ENCODE measurements around the gene PPM1M.

Gene PPM1M

DNA sequence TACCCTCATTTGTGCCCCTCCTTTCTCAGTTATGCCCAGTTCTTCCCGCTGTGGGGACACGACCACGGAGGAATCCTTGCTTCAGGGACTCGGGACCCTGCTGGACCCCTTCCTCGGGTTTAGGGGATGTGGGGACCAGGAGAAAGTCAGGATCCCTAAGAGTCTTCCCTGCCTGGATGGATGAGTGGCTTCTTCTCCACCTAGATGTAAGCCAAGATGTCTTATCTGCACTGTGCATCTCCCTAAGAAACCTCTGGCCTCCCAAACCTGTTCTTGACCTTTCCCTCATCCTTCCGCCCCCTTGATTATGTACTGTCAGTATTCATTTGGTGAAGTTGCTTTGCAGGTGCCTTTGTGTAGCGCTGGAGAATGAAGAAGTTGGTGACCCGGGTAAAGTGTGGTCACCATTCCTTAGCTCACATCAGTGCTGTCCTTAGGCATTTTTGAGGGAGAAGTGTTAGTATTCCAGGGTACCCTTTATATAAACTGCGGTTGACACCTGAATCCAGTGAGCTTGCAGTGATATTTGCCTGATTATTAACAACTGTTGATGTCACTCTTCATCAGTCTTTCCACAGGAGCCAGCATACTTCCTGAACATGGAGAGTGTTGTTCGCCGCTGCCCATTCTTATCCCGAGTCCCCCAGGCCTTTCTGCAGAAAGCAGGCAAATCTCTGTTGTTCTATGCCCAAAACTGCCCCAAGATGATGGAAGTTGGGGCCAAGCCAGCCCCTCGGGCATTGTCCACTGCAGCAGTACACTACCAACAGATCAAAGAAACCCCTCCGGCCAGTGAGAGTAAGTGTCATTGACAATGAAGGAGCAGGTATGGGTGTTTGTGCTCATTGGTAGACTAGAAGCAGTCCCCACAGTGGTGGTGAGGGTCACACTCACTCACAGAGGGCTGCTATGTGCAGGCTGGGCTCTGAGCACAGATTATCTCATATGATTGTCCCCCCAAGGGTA, 46.6 kb upstream of the PPM1M start:
- peak overlapping the region; percentile 81 for H3K4me3 ChIP-seq (ENCODE audit: control insufficient read depth, low read depth, low read length)
- TF ChIP-seq, protein P1, sequence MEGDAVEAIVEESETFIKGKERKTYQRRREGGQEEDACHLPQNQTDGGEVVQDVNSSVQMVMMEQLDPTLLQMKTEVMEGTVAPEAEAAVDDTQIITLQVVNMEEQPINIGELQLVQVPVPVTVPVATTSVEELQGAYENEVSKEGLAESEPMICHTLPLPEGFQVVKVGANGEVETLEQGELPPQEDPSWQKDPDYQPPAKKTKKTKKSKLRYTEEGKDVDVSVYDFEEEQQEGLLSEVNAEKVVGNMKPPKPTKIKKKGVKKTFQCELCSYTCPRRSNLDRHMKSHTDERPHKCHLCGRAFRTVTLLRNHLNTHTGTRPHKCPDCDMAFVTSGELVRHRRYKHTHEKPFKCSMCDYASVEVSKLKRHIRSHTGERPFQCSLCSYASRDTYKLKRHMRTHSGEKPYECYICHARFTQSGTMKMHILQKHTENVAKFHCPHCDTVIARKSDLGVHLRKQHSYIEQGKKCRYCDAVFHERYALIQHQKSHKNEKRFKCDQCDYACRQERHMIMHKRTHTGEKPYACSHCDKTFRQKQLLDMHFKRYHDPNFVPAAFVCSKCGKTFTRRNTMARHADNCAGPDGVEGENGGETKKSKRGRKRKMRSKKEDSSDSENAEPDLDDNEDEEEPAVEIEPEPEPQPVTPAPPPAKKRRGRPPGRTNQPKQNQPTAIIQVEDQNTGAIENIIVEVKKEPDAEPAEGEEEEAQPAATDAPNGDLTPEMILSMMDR (IDR thresholded peaks at IDR 0.05; ENCODE audit: control insufficient read depth, insufficient read depth, low read depth, low read length, missing control alignments), result no peak
- DNase-seq (ENCODE audit: low read depth), result no peak

DNA sequence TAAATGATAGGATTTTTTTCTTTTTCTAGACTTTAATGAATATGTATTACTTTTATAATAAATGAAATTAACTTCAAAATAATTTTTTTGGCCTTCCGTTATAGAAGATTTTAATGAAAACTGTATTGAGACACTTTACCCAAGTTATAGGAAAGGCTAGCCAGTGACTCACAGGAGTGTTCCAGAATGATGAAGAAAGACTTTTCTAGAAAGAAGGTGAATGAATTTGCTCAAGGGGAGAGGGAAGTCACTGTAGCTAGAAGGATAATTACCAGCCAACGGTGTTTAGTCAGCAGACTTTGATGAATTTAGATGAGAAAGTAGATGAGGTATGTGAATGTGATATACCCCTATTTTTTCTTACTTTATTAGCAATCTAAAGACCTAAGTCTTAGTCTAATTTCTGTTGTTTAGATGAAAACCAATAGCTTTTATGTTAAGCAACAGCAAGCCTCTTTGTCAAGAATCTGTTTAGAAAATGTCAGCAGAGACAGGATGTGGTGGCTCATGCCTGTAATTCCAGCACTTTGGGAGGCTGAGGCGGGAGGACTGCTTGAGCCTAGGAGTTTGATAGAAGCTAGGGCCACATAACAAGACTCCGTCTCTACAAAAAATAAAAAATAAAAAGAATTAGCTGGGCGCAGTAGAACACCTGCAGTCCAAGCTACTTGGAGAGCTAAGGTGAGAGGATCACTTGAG, 44.4 kb upstream of the PPM1M start:
- TF ChIP-seq, protein P1 (IDR thresholded peaks at IDR 0.05; ENCODE audit: control insufficient read depth, insufficient read depth, low read depth, low read length, missing control alignments), result no peak
- no peak for DNase-seq (ENCODE audit: low read depth)
- no peak overlapping the region for H3K4me3 ChIP-seq (ENCODE audit: control insufficient read depth, low read depth, low read length)

GRCh38 chr3:52202384-52203077, 43.0 kb upstream of the PPM1M start:
- no peak for DNase-seq (ENCODE audit: low read depth)
- H3K4me3 ChIP-seq (ENCODE audit: control insufficient read depth, low read depth, low read length), result no peak overlapping the region
- TF ChIP-seq, protein P1 (IDR thresholded peaks at IDR 0.05; ENCODE audit: control insufficient read depth, insufficient read depth, low read depth, low read length, missing control alignments), result no peak

- DNase-seq (ENCODE audit: low read depth), result no peak
- no peak overlapping the region for H3K4me3 ChIP-seq (ENCODE audit: control insufficient read depth, low read depth, low read length)
- TF ChIP-seq, protein P1 (IDR thresholded peaks at IDR 0.05; ENCODE audit: control insufficient read depth, insufficient read depth, low read depth, low read length, missing control alignments), result no peak
These were observed 41.9 kb upstream of the PPM1M start for GRCh38 chr3:52203701-52204100.

DNA sequence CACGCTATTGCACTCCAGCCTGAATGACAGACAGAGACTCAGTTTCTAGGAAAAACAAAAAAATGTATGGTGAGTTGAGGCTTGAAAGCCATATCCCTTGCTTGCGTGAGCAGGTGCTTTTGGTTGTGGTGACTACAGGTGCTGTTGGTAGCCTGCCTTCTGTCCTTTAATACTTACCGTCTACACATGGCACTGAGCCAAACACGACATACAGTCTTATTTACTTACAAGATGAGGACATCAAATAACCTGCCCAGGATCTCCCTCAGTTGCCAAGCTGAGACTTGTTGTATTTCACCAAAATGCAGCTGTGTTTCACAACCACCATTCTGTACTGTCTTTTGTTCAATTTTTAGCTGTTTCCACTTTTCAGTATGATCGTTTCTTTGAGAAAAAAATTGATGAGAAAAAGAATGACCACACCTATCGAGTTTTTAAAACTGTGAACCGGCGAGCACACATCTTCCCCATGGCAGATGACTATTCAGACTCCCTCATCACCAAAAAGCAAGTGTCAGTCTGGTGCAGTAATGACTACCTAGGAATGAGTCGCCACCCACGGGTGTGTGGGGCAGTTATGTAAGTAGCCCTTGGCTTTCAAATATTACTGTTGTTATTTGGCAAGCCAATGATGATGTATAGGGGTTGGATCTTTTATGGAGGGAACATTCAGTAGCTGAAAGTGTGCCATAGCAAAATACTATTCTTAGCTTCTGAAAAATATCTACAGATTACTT, 41.1 kb upstream of the PPM1M start:
- DNase-seq (ENCODE audit: low read depth), result no peak
- TF ChIP-seq, protein P1 (IDR thresholded peaks at IDR 0.05; ENCODE audit: control insufficient read depth, insufficient read depth, low read depth, low read length, missing control alignments), result no peak
- H3K4me3 ChIP-seq (ENCODE audit: control insufficient read depth, low read depth, low read length), result no peak overlapping the region
